B cell (primary cell): ENCODE results near the gene PAK2. TPM values are rescaled to one million over a fixed set of nuclear protein-coding genes. Genes with fewer than 3 reads are reported as not detected.

Source experiments
- ATAC-seq: fragments of 200-7000 bp; cut with Tn5 transposase; one replicate; pipeline ENCODE4 v1.10.0; 2021; ENCODE audit warnings: low read depth, mild to moderate bottlenecking, moderate number of reproducible peaks, moderate library complexity
- CTCF ChIA-PET: fragments of 350-600 bp; sonication (Branson Sonifier 250); formaldehyde crosslinking; loops from one replicate; lab custom pipeline; 2021; ENCODE audit warnings: antibody characterized with exemption, inconsistent platforms; lab: Charles Lee
- POLR2A ChIA-PET: fragments of 350-600 bp; sonication (Branson Sonifier 250); formaldehyde crosslinking; loops from one replicate; lab custom pipeline; 2021; ENCODE audit warnings: antibody characterized with exemption; lab: Charles Lee
- DNase-seq: peaks from one replicate; pipeline ENCODE4 v3.0.0; 2013
- H2AFZ ChIP-seq: 2 replicates; pipeline ENCODE4 v1.6.1; 2012; ENCODE audit warnings: mild to moderate bottlenecking, low read depth, low read length; ENCODE audit not compliant: insufficient read depth, poor library complexity, severe bottlenecking
- H3K27ac ChIP-seq, 2 donors: 1 replicate in 1 of 2; 2 replicates in 1 of 2; pipeline ENCODE4 v1.5.1; 2012 to 2013; ENCODE audit warnings: low read length in 2 of 2, mild to moderate bottlenecking in 2 of 2, moderate library complexity in 1 of 2
- H3K27me3 ChIP-seq, 4 experiments: fragments of 200-600 bp in 1 of 4; sonication (generic) in 1 of 4; replicated peaks in 1 of 4; 1 replicate in 2 of 4; 2 replicates in 2 of 4; pipeline versions ENCODE4 v1.6.1 to v1.7.0; 2013 to 2016; ENCODE audit warnings: low read length in 3 of 4, mild to moderate bottlenecking in 2 of 4, mixed read lengths in 1 of 4, moderate library complexity in 1 of 4; ENCODE audit not compliant: insufficient read depth in 4 of 4, control insufficient read depth in 3 of 4; ENCODE audit errors: control extremely low read depth in 1 of 4
- H3K36me3 ChIP-seq, 2 experiments: replicated peaks in 1 of 2; 1 replicate in 1 of 2; 2 replicates in 1 of 2; pipeline versions ENCODE4 v1.6.1 to v1.7.1; 2013; ENCODE audit warnings: low read length in 1 of 2; ENCODE audit not compliant: insufficient read depth in 2 of 2, control insufficient read depth in 1 of 2; ENCODE audit errors: control extremely low read depth in 1 of 2, extremely low read depth in 1 of 2
- H3K4me1 ChIP-seq, 2 donors: fragments of 200-600 bp in 1 of 2; sonication (generic) in 1 of 2; 1 replicate in 1 of 2; 2 replicates in 1 of 2; pipeline versions ENCODE4 v1.5.1 to v1.6.1; 2013 to 2017; ENCODE audit warnings: low read length in 2 of 2; ENCODE audit not compliant: control insufficient read depth in 2 of 2, insufficient read depth in 2 of 2
- H3K4me2 ChIP-seq: replicated peaks from 2 replicates; pipeline ENCODE3; 2012; ENCODE audit warnings: mild to moderate bottlenecking, low read depth, low read length; ENCODE audit not compliant: poor library complexity, severe bottlenecking
- H3K4me3 ChIP-seq, 5 experiments: fragments of 200-600 bp in 1 of 5; sonication (generic) in 1 of 5; 1 replicate in 3 of 5; 2 replicates in 2 of 5; pipeline versions ENCODE4 v1.5.1 to v1.7.0; 2011 to 2016; ENCODE audit warnings: low read length in 4 of 5, mild to moderate bottlenecking in 4 of 5, low read depth in 2 of 5, control low read depth in 1 of 5, moderate library complexity in 1 of 5; ENCODE audit not compliant: insufficient read depth in 1 of 5; ENCODE audit errors: control extremely low read depth in 1 of 5, extremely low read depth in 1 of 5
- H3K79me2 ChIP-seq: fragments of 200-600 bp; sonication (generic); one replicate; pipeline ENCODE4 v1.6.0; 2016; ENCODE audit warnings: low read length; ENCODE audit not compliant: control insufficient read depth, insufficient read depth
- H3K9ac ChIP-seq: fragments of 200-600 bp; sonication (generic); 2 replicates; pipeline ENCODE4 v1.6.1; 2017; ENCODE audit warnings: mild to moderate bottlenecking, low read length, moderate library complexity
- H3K9me3 ChIP-seq, 3 donors: one replicate each; pipeline versions ENCODE4 v1.6.1 to v1.7.1; 2013; ENCODE audit warnings: low read length in 2 of 3; ENCODE audit not compliant: control insufficient read depth in 2 of 3, insufficient read depth in 1 of 3; ENCODE audit errors: control extremely low read depth in 1 of 3
- H4K20me1 ChIP-seq: 2 replicates; pipeline ENCODE4 v1.6.0; 2012; ENCODE audit warnings: mild to moderate bottlenecking, low read length; ENCODE audit not compliant: insufficient read depth, control insufficient read depth, poor library complexity, severe bottlenecking
- H3K27ac Mint-ChIP-seq: one replicate; pipeline ENCODE4 v1.8.0; 2021; ENCODE audit warnings: mixed read lengths
- H3K27me3 Mint-ChIP-seq: one replicate; pipeline ENCODE4 v1.8.0; 2021; ENCODE audit warnings: mixed read lengths
- H3K4me1 Mint-ChIP-seq: one replicate; pipeline ENCODE4 v1.8.0; 2021; ENCODE audit warnings: mixed read lengths
- H3K4me3 Mint-ChIP-seq: one replicate; pipeline ENCODE4 v1.8.0; 2021; ENCODE audit warnings: mixed read lengths
- H3K9me3 Mint-ChIP-seq: one replicate; pipeline ENCODE4 v1.8.0; 2022; ENCODE audit warnings: mixed read lengths; ENCODE audit not compliant: insufficient read depth
- EZH2 ChIP-seq: IDR thresholded peaks from 2 replicates; pipeline ENCODE4 v1.6.1; 2012; ENCODE audit warnings: borderline replicate concordance, low read depth, mild to moderate bottlenecking, moderate library complexity, low read length; ENCODE audit not compliant: insufficient read depth, poor library complexity, severe bottlenecking
- WGBS: methylation state at CpG from one replicate; pipeline ENCODE4 v1.1.5; 2013; ENCODE audit warnings: missing lambda C conversion rate; ENCODE audit not compliant: insufficient coverage; 5-methylcytosine and 5-hydroxymethylcytosine counted together
- intact Hi-C: fragments of 100-400 bp; cut with micrococcal nuclease; formaldehyde crosslinking; loops from one replicate; pipeline ENCODE4 v1.10.0; 2022
- polyA plus RNA-seq: library from polyadenylated mRNA; depleted of rRNA; stranded (reverse); fragments of >200 nt; gene quantifications from 2 replicates; pipeline ENCODE4 v1.2.3, GENCODE V29; 2012
- total RNA-seq, 2 donors: library from RNA; stranded (reverse); fragments of 120-200 nt in 1 of 2; gene quantifications; 1 replicate in 1 of 2; 2 replicates in 1 of 2; pipeline versions ENCODE4 v1.2.3 to v1.2.4, GENCODE V29; 2013 to 2022
- TF ChIP-seq, protein P1 (sequence below): fragments of 200-600 bp; IDR thresholded peaks from one replicate; pipeline ENCODE4 v1.8.0; 2022; ENCODE audit warnings: antibody characterized with exemption, mild to moderate bottlenecking

Gene PAK2
- total and polyA plus RNA-seq, 2 donors (not counting 1 experiment from before 2014, with no cell fraction given): 16.4 to 81.7 TPM

DNA sequence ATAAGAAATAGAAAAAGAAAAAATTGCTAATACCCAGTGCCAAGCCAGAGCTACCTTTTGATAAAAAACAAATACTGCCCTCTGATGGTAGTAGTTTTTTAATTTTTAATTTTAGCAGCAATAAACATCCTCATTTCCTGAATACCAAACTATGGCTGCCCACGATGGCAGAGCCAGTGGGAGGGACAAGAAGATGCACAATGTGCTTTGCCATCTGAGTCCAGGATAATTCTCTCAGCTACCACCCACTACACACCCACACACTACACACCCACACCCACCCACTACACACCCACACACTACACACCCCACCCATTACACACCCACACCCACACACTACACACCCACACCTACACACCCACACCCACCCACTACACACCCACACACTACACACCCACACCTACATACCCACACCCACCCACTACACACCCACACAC is 45.4 kb upstream of the PAK2 start:
- no peak overlapping the region for H3K4me3 Mint-ChIP-seq
- H3K27ac Mint-ChIP-seq: no peak overlapping the region
- Histone ChIP-seq H2AFZ (peak overlapping the region; percentile 56), H3K4me3 (no peak overlapping the region), H3K36me3 (no peaks in the 10 kb centered on the region), H3K27ac (no peak overlapping the region), H3K9ac (no peak overlapping the region), H3K4me2 (peak overlapping the region; percentile 30), H3K79me2 (no peaks in the 10 kb centered on the region), H3K27me3 (no peaks in the 10 kb centered on the region), H3K4me1 (peaks cover 3 to 11% of the 10 kb centered on the region in 2 donors), H4K20me1 (no peaks in the 10 kb centered on the region), H3K9me3 (peaks cover 0 to 8% (median 0%) of the 10 kb centered on the region in 3 donors)
- peak; percentile 54 for DNase-seq
- no peaks in the 10 kb centered on the region for H3K27me3 Mint-ChIP-seq
- ATAC-seq: peak; percentile 60
- H3K9me3 Mint-ChIP-seq: no peaks in the 10 kb centered on the region
- TF ChIP-seq EZH2: no peak
- TF ChIP-seq, protein P1, sequence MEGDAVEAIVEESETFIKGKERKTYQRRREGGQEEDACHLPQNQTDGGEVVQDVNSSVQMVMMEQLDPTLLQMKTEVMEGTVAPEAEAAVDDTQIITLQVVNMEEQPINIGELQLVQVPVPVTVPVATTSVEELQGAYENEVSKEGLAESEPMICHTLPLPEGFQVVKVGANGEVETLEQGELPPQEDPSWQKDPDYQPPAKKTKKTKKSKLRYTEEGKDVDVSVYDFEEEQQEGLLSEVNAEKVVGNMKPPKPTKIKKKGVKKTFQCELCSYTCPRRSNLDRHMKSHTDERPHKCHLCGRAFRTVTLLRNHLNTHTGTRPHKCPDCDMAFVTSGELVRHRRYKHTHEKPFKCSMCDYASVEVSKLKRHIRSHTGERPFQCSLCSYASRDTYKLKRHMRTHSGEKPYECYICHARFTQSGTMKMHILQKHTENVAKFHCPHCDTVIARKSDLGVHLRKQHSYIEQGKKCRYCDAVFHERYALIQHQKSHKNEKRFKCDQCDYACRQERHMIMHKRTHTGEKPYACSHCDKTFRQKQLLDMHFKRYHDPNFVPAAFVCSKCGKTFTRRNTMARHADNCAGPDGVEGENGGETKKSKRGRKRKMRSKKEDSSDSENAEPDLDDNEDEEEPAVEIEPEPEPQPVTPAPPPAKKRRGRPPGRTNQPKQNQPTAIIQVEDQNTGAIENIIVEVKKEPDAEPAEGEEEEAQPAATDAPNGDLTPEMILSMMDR: peak; percentile 50
- CTCF ChIA-PET: interaction anchor here (0.9 to 2.0 kb wide), 4 partner anchors 9 to 95 kb away, joined by 3 to 45 read pairs (median 6); no protein-coding TSS in a partner anchor
- H3K4me1 Mint-ChIP-seq: peaks cover 22% of the 10 kb centered on the region
- 0% methylated on average over 1 of the region's 1 CpG for WGBS
- intact Hi-C loops: loop anchor here (1.0 kb wide), 1 partner anchor 85 kb away; no protein-coding TSS in a partner anchor
- POLR2A ChIA-PET: no interaction called here
